Stimulated activated CD4-positive, alpha-beta T cell treated with anti-CD3 and anti-CD28 coated beads, Interleukin-12 subunit alpha, Interleukin-12 subunit beta, amount 100 ng/mL, for 24 hours (primary cell): ENCODE measurements around the gene SPATA31A3.
"Not testable (repeated sequence)": the region's sequence is repeated elsewhere in the genome, so short reads cannot be mapped to it uniquely, and the experiment has no call there.

ENCODE experiments used
- DNase-seq, 2 experiments: peaks; one replicate each; pipeline ENCODE4 v3.0.0-alpha.2; 2020; ENCODE audit warnings: low read depth in 2 of 2

The SPATA31A3 gene

DNA sequence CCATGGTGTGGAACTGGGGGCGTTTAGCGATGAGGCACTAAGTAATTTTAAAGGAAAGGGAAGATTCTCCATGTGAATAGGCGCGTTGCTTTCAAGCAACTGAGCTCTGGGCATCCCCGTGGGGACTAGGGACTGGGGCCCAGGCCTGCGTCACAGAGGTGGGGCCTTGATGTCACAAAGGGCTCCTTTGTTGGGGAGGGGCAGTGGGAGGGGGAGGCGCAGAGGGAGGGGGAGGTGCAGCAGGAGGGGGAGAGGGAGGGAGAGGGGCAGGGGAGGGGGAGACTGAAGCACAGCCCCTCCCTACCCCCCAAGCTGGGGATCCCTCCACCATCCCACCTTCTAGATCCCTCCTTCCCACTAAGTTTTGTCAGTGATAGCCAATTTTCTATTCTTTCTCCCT is at the start of gene SPATA31A3:
SPATA31A3 (minus strand) TSS at position 101 of the 400 bp plus-strand sequence; CDS start at position 72, 29 bp downstream.
- DNase-seq, result not testable (repeated sequence)

DNA sequence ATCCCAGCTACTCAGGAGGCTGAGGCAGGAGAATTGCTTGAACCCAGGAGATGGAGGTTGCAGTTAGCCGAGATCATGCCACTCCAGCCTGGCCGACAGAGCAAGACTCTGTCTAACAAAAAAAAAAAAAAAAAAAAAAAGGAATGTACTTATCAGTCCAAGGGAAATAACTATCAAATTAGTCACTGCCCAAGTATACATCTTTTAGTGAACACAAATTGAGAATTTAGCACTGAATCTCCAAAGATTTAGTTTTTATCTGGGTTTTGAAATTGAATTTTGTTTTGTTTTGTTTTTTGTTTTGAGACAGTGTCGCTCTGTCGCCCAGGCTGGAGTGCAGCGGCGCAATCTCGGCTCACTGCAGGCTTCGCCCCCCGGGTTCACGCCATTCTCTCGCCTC is 39.8 kb downstream of the SPATA31A3 start:
- not testable (repeated sequence) for DNase-seq

- not testable (repeated sequence) for DNase-seq
These were observed 49.8 kb downstream of the SPATA31A3 start for GRCh38 chr9:66942400-66943155.

DNA sequence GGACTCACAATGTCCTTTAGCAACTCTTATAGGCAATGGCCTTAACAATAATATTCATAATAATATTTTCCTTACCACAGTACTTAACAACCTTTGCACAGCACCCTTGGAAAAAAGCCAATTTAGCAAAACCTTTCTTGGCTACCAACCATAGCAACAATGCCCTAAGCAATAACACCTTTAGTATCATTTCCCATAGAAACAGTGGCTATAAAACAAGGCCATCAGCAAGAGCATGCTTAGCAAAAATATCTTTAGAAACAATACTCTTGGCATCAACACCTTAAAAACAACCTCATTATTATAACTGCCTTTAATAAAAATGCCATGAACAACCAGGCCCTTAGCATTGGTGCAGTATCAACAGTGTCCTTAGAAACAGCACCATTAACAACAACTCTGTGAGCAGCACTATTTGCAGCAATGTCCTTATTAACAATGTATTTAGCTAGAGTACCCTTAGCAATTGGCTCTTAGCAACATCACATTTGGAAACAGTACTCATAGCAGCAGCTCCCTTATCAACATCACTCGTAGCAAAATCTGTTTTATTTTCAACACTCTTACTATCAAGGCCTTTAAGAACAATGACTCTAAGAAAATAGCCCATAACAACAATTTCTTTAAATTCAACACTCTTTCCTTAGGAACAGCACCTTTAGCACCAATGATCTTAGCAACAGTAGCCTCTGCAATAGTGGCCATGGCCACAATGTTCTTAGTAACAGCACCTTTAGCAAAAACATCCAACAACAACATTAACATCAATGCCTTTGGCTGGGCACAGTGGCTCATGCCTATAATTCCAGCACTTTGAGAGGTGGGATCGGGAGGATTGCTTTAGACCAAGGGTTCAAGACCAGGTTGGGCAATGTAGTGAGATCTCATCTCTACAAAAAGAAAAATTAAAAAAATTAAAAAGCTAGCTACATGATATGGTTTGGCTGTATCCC is 52.2 kb downstream of the SPATA31A3 start:
- DNase-seq, result not testable (repeated sequence)

GRCh38 chr9:66938322-66938721 is 54.0 kb downstream of the SPATA31A3 start:
- DNase-seq, result not testable (repeated sequence)

GRCh38 chr9:66937662-66938061 is 54.7 kb downstream of the SPATA31A3 start:
- not testable (repeated sequence) for DNase-seq
